Forelimb muscle (tissue), 1 donor: Measurements from ENCODE around the gene CACNA1A. TPM values are rescaled to one million over a fixed set of nuclear protein-coding genes. Genes with fewer than 3 reads are reported as not detected.
"Not testable (repeated sequence)": the region's sequence is repeated elsewhere in the genome, so short reads cannot be mapped to it uniquely, and the experiment has no call there.

Experiments
- DNase-seq: peaks from one replicate; pipeline ENCODE4 v3.0.0-alpha.2; 2013; ENCODE audit warnings: low read depth
- polyA plus RNA-seq: library from polyadenylated mRNA; unstranded; fragments of 120-200 nt; gene quantifications from one replicate; pipeline ENCODE4 v1.2.1, GENCODE V29; 2013; ENCODE audit not compliant: insufficient read length

Gene CACNA1A
- polyA plus RNA-seq, 1 donor = 1.6 TPM

DNA sequence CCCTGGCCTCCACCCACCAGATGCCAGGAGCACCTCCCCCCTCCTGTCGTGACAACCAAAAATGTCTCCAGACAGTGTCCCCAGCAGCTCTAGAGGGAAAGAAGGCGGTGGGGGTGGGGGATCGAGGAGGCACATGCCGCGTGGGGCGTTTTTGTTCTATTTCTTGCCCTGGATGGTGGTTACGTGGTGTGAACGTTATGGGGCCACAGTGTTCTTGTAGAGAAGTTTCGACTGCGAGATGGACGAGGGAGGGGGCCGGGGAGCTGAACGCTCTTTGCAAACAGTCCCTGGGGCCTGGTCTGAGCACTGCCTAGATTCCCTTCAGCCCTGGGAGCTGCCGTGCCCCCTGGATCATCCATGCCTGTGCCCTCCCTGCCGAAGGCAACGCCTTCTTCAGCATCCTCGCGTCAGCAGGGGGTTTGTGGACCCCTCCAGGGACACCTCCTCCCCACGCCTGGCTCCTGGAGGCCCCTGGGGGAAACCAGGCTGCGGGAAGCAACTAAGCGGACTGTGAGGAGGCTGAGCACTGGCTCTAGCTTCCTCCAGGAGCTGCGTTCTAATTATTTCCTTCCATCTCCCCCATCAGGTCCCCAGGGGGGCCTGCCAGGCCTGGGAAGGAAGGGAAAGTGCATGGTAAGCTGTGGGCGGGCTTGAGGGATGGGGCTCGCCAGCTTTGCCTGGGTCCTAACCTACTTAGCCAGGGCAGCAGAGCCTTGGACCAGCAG, 224.6 kb downstream of the CACNA1A start:
- DNase-seq = no peak

DNA sequence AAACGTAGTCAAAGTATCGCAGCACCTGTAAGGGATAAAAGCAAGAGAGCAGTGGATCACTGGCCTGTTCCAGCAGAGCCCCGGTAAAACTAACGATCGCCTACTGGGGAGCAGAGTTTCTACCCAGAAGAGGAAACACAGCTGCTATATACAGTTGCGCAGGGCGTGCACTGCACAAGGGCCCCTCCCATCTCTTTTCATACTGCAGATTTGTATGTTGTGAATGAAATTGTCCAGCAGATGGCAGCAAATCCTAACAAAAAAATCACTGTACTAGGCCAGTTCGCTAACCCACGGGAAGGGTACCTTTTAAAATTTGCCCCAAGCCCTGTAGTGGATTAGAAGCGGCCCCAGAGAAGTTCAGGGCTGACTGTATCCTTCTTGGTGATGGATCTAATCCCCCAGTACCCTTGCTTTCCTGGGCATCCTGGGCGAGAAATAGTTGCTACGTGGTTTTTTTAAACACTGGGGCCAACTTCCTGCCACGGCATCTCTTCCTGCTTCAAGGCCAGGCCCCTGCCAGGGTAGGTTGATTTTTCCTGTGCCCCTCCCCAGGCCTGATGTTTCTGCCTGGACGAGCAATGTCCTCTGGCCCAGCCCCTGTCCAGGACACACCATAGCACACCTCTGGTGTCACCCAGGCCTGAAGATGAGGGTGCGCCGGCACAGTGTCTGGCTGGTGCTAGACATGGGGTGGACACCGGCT, 229.0 kb downstream of the CACNA1A start:
- peak; percentile 48 for DNase-seq

DNA sequence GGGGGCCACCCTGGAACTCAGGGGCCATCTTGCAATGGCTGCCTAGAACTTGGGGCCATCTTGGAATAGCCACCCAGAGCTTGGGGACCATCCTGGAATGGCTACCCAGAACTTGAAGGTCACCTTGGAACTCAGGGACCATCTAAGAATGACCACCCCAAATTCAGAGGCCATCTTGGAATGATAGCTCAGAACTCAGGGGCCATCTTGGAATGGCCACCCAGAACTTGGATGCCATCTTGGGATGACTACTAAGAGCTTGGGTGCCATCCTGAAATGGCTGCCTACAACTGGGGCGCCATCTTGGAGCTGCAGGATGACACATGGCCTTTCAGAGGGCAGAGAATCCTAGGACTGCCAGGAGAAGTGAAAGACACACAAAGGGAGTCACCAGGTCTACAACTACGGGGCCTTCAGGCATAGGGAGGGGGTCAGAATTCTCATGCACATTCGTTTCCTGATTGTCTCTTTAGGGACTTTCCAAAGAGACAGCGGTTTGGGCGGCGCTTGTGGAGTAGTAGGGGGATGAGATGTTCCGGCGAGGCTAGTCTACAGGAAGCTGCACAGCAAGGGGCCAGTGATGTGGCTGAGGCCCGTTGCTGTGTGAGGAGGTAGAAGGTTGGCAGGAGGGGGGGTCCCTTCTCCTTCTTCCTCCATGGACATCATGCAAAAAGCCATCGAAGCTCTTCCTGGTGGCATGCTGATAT, 231.1 kb downstream of the CACNA1A start:
- DNase-seq = no peak

DNA sequence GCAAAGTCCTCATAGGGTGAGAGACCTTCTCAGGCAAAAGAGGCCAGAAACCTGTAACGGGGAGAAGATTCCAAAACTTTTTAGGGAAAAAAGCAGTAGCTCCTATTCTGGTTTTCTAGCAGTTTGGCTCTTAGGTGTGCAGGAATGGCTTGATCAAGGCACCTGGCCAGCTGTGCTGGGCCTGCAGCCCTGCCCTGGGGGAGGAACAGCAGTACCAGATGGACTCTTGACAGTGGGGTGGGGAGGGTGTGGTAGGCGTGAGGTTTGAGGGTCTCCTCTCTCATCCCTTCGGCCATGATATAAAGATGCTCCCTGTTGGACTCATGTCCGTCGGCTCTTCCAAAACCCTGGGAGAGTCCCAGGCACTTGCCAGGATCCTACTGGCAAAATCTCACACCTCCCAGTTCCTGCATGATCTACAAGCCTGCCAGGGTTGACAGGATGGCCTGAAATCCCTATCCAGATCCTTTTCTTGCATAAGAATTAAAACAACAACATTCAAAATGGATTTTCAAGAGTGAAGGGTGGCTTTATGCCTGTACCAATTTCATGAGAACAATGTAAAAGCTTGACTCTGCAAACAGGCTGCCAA, 235.7 kb downstream of the CACNA1A start:
- no peak for DNase-seq

DNA sequence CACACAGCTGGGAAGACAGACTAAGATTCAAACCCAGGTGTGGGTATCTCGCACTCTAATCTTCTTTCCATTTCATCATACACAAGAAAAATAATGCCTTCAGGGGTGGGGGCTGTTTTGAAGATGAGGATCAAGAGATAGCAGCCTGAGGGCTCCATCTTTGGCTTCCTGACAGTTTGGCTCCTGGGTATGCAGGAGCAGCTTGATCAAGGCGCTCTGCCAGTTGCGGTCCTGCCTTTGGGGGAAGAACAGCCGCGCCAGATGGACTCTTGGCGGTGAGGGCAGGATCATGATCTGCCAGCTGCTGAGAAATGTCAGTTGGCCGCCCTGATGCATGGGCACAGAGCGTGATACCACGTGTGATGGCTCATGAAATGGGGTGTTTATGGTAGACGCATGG, 236.9 kb downstream of the CACNA1A start:
- DNase-seq = no peak

DNA sequence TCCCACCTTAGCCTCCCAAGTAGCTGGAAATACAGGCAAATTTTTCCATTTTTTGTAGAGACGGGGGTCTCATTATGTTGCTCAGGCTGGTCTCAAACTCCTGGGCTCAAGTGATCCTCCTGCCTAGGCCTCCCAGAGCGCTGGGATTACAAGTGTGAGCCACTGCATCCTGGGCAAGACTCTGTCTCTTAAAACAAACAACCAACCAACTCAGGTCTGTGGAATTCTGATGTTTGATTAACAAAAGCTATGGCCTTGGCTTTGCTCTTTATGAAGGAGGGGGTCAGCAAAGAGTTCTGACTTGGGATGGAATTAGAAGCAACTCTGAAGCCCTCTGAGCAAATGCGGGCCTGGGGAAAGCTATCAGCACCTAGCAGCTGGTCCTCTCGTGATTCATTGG, 238.4 kb downstream of the CACNA1A start:
- DNase-seq = no peak

DNA sequence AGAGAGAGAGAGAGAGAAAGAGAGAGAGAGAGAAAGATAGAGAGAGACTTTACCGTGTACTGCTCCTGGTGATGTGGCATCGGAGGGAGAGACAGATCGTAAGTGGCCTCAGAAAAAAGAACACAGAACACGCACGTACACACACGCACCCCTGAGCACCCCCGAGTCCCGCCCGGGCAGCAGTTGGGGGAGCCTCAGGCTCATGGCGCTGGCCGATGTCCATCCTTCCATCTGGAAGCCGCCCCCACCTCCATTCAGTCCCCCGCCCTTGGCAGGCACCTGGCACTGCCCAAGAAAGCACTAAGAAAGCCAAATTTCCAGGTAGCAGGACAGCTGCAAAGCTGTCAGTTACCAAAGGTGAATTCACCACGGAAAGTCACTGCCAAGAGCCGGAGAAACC, 239.1 kb downstream of the CACNA1A start:
- no peak for DNase-seq

DNA sequence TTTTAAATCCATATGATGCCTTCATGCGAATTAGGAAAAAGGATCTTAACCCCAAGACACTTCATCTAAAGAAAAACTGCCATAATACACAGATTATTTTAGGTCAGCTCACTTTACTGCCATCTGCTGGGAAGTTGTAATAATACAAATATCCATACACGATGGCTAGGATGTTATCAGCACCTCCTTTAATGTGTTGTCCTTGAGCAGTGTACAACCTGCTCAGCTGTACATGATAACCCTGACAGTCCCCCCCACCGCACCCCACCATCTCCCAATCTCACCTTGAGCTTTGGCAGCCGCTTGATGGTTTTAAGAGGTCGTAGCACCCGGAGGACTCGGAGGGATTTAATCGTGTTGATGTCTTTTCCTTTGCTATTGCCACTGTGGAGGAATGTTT, 243.8 kb downstream of the CACNA1A start:
- peak; percentile 32 for DNase-seq

DNA sequence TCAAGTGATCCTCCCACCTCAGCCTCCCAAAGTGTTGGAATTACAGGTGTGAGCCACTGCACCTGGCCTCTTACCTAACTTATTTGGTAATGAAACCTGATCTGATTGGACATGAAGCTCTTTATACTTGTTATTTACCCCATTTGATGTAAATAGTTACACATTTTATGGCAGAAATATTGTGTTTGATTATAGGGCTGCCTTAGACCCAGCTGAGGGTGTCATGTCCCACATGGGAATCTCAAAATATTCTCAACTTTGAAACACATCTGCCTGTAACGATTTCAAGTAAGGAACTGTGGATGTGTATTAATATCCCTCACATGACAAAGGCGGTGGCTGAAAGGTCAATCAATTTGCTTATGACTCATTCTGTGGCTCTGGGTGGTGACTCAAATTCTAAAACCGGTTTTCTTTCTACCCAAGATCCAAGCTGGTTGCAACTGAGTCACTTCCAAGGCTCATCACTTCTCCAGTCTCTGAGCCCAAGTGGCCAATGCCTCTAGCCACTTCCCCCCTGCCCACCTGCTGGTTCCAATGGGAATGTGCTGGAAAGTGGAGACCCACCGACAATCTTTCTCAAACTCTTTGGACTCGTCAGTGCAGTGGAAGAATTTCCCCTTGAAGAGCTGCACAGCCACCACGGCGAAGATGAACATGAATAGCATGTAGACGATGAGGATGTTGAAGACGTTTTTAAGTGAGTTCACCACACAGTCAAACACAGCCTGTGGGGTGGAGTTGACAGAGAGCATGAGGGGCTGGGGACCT, 245.2 kb downstream of the CACNA1A start:
- DNase-seq = no peak

DNA sequence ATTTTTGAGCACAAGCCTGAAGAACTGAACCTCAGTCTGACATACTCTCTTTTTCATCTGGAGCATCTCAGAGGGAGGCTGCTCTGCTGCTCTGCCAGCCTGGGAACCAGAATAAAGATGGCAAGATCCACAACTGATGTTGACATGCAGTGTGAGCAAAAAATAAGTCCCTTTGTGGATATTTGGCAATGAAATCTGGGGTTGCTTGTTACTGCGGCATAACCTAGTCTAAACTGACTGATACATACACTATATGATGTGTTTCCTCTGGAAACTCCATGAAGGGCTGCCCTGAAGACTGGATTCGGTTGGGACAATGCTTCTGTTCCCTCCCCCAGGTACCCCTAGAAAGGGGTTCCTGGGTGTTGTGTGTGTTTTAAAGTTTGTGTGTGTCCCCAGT, 249.4 kb downstream of the CACNA1A start:
- no peak for DNase-seq

DNA sequence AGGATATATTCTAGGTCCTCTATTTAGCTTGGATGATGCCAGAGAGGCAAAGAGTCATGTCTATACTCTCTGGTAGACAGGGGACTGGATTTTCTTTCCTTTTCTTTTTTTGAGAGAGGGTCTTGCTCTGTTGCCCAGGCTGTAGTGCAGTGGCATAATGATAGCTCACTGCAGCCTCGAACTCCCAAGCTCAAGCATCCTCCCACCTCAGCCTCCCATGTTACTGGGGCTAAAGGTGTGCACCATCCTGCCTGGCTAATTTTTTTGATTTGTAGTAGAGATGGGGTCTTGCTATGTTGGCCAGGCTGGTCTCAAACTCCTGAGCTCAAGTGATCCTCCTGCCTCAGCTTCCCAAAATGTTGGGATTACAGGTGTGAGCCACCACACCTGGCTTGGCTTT, 249.9 kb downstream of the CACNA1A start:
- not testable (repeated sequence) for DNase-seq

DNA sequence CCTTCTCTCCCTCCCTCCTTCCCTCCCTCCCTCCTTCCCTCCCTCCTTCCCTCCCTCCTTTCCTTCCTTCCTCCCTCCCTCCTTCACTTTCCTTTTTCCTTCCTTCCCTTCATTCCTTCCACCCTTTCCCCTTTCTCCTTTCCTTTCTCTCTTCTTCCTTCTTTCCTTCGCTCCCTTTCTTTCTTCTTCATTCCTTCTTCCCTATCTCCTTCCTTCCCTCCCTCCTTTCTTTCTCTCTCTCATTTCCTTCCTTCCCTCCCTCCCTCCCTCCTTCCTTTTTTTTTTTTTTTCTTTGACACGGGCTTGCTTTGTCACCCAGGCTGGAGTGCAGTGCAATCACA, 250.6 kb downstream of the CACNA1A start:
- no peak for DNase-seq

DNA sequence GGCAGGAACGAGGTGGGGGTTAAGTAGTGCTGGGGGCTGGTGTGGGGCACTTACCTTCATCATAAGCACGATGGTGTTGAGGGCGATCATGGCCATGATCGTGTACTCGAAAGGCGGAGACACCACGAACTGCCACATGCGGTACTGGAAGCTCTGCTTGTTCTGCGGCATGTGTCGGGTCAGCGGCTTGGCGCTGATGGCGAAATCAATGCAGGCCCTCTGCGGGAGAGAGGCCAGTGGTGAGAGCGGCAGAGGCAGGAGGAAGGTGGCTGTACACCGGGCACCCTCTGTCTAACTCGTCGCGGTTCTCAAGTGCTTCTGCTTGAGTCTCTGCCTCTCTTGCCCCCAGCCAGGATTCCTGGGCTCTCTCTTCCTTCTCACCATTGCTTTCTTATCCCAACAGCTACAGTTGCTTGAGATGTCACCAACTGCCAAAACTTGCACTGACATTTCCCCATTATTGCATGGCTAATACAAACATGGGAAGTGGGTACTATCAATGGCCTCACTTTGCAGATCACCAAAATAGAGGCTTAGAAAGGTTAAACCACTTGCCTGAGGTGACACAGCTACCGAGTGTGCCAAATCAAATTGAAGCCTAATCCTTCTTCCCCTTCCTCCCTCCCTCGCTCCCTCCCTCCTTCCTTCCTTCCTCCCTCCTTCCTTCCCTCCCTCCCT, 251.1 kb downstream of the CACNA1A start:
- no peak for DNase-seq

DNA sequence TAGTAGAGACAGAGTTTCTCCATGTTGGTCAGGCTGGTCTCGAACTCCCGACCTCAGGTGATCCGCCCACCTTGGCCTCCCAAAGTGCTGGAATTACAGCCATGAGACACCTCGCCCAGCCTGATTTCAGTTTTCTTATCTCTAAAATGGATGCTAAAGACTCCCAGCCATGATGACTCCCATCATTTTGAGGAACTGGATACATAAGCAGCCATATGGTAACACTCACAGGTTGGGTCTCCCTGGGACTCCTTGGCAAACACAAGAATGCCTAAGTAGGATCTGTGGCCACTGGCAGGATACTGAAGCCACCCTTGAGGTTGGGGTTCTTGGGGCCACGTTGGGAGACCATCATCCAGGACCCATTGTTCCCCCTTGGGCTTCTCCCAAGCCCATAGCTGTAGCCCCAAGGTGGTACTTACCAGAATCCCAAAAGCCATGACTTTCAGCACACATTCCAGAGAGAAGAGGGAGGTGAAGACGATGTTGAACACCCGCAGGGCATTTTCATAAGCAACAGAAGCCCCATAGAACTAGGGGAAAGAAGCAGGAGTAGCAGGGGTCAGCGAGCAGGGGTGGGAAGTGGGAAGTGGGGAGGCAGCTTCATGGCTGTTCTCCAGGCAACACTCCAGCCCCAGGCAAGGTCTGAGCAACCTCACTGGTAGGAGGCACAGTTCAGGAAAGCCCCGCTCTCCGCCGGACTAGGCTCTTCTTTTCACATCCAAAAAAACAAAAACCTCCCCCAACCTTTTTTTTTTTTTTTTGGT, 253.5 kb downstream of the CACNA1A start:
- no peak for DNase-seq

DNA sequence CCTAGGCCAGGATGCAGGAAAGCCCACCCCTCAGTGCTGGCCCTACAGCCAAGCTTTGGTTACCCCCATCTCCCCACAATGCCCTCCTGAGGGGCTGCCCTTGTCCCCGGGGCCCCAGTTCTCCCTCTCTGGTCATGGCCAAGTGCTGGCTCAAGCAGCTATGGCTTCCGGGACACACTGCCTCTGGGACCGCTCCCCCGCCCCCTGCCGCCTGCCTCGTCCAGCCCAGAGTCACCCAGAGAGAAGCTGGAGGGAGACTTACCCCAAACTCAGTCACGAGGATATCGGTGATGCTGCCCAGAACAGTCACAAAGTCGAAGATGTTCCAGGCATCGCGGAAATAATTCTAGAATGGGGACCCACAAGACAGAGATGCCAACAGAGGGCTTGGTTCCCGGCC, 261.4 kb downstream of the CACNA1A start:
- no peak for DNase-seq

DNA sequence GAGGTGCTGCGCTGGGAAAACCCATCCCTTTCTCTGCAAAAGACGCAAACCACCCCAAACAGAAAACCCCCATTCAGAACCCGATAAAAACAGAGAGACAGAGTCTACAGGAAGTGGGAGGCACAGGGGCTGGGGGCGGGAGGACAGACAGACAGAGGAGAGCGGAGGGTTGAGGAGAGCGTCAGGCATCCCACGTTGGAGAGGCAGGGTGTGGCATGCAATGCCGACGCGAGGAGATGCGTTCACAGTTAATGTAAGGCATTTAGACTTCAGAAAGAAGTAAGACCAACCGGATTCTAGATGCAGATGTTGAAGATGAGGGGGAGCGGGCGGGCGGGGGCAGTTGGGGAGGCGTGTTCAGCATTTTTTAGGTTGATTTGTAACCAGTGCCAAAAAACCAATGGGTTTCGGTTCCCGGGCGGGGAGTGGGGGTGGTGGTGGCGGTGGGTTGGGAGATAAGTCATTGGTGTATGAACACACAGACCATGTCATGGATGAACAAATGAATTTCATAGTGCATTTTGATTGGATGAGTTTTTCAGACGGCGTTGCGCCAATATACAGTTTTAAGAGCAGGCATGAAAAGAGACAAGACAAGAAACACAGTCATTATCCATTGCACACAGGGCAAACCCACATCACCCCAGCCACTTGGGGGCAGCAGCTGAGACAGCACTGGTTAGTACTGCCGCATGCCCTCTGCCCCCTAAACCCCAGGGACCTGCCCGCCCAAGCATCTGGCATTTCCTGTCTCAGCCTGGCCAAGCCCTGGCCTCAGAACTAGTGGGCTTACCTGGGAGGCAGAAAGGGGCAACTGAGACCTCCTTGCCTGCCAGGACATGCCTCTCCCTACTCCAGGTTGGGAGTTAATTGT, 264.8 kb downstream of the CACNA1A start:
- no peak for DNase-seq

DNA sequence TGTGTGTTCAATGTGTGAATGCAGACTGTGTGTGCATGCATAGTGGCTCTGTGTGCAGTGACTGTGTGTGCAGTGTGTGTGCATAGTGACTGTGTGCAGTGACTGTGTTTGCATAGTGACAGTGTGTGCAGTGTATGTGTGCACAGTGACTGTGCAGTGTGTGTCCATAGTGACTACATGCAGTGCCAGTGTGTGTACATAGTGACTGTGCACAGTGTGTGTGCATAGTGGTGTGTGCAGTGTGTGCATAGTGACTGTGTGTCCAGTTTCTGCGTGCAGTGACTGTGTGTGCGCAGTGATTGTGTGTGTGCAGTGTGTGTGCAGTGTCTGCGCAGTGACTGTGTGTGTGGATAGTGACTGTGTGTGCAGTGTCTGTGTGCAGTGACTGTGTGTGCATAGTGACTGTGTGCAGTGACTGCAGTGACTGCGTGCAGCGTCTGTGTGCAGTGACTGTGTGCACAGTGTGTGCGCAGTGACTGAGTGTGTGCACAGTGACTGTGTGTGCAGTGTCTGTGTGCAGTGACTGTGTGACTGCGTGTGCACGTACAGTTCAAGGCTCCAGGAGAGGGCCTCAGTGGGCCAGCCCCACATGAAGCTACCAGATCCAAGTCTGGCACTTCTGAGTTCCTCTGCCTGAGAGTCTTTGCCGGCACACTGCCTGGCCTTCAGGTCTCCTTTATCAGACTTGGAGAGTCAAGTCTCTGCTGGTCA, 265.8 kb downstream of the CACNA1A start:
- DNase-seq = no peak

DNA sequence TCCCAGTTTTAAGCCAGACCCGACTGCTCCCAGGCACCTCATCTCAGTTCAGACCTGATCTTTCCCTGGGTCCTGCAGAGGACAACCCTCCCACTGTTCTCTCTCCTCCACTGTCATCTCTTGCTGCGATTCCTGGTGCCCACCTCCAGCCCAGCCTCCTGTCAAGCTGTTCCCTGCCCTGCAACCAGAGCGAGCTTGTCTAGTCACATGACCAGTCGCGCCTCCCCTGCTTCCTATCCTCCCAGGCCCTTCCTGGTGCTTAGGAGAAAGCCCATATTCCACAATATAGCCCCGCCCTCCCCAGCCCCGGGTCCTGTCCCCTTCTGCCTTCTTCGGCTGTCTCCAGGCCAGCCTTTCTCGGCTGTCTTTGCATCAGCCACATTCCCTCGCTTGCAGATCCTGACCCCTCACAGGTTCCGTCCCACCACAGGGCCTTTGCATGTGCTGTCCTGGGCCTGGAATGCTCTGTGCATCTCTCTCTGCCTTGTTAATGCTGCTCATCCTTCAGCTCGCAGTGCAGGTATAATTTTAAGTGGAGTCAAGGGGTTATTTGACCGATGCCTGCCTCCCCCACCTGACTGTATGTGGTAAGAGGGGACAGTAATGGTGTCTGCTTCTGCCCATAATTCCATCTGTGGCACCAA, 267.3 kb downstream of the CACNA1A start:
- DNase-seq = no peak
